GM19467 (cell line): Measurements from ENCODE around the gene RANGRF.

Experiments
- ATAC-seq: cut with Tn5 transposase; IDR thresholded peaks from one replicate; pipeline ENCODE4 v1.9.1; 2021; ENCODE audit warnings: mild to moderate bottlenecking, moderate library complexity; ENCODE audit not compliant: unreplicated experiment

RANGRF gene

DNA sequence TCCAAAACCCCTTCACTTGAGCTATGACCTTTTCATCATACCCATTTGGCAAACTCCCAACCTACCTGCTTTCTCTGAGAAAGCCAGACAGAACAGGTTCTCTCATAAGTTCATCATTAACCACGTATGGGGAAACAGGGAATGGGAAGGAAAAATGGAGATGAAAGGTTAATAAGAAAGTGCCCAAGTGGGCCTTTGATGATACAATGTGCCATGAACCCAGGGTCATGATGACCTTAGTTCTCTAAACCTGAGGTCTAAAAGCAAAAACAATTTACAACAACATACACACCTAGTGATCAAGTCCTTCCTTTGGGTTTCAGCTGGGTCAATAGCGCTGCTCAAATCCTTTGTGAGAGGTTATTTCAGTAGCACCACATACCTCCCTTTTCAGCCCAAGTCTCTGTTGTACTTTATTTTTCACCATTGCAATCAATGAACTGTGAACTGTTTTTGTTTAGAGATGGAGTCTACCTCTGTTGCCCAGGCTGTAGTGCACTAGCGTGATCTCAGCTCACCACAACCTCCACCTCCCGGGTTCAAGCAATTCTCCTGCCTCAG, 14.5 kb upstream of the RANGRF start:
- no peak for ATAC-seq

GRCh38 chr17:8274816-8275215, 13.7 kb upstream of the RANGRF start:
- ATAC-seq, result no peak

DNA sequence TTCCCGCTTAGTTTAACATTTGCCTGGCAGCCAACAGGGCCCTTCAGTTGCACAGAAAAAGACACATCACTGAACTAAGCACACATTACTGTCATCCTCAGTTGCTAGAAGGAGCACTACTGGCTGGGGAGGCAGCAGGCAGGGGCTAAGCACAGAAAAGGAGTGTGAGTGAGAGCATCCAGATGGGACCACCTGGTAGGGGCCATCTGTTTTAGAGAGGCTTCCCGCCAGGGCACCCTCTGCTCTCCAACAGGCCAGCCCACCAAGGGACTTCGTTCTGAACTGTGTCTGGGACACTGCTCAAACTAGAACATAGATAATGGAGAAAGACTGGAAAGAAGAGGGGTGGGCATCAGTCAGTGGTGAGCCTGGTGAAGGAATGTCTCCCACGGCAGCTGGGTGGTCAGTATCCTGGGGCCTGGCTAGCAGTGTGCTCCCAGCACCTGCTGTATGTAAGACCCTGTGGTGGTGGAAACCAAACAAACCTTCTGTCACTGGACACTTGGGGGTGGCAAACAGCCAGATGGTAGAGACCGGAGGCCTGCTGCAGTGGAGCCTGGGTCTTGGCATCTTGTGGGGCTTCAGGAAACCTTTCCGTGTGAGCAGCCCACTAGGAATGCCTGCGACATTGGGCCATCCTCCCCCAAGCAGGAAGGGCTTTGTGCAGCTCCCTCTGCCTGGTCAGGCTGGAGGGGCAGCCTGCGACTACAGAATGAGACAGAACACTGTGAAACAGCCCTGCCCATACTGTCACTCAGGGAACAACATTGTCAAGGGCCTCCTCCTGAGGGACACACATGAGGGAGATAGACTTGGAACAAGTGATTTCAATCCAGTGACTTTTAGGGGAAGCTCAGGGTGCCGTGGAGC, 12.8 kb upstream of the RANGRF start:
- no peak for ATAC-seq

- no peak for ATAC-seq
Measured at GRCh38 chr17:8277317-8277716, 11.2 kb upstream of the RANGRF start.

GRCh38 chr17:8282345-8282744, 6.1 kb upstream of the RANGRF start:
- no peak for ATAC-seq

- ATAC-seq, result no peak
Measured at GRCh38 chr17:8283356-8283755, 5.1 kb upstream of the RANGRF start.

- no peak for ATAC-seq
Measured at GRCh38 chr17:8284126-8284525, 4.3 kb upstream of the RANGRF start.

DNA sequence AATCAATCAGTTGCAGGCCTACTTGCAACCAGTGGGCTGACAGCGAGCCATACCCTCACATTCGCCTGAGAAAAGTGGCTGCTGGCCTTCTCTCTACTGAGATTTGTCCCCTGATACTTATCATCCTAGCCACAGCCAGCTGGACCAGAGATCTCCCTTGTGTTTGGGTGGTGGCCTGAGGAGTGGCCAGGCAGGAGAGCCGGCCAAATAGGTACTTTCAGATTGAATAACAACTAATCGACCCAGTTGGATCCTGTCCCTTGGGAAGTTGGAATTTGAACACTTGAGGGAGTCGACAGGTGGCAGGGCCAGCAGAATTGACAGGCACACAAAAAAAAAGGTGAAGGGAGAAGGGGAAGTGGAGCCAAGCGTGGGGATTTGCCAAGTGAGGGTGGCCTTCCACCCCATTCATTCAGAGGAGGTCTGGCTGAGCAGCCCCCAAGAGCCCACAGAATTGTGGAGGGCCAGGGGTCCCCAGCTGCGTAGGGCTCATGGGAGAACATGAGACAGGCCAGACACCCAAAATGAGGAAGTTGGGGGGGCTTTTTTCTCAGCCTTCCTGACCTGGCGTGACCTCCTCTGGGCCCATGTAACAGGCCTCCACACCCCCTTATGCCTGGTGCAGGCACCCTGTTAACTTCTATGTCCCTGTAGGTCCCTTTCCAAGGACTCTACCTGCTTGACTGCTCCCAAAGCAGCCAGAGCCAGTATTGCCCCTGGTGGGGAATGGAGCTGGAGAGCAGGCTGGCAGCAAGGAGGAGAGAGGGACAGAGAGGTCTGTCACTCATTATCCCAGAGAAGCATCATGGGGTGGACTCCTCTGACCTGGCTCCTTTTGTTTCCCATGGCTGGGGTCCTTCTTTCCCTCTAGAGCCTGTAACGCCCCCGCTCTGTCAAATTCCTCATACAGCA, 2.9 kb upstream of the RANGRF start:
- ATAC-seq, result no peak

- ATAC-seq, result no peak
Measured at GRCh38 chr17:8287651-8288335, 677 bp upstream of the RANGRF start.

DNA sequence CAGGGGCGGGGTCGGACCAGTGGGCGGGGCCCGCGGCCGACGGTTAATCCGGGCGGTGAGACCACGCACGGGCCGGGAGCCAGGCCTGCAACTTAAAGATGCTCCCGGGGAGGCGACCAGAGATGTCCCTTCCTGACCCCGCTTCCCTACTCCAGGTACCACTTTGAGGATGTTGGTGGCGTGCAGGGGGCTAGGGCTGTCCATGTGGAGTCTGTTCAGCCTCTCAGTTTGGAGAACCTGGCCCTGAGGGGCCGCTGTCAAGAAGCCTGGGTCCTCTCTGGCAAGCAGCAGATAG, 580 bp downstream of the RANGRF start:
- ATAC-seq, result no peak

DNA sequence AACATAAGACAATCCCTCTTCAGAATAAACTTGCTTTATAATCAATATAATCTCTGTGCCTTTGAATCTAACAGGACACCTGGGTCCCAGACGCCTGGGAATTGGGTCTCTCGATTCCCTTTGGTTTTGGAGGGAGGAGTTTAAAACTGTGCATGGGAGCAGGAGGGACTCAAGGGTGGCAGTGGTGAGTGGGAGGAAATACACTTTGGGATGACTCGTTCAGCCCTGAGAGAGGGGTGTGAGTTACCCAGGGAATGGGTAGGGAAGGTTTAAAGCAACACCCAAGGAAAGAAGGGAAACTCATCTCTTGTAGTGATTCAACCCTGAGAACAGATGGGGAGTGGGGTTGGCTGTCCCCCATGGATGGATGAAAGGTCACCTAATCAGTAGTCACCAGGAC, 1.6 kb downstream of the RANGRF start:
- no peak for ATAC-seq

DNA sequence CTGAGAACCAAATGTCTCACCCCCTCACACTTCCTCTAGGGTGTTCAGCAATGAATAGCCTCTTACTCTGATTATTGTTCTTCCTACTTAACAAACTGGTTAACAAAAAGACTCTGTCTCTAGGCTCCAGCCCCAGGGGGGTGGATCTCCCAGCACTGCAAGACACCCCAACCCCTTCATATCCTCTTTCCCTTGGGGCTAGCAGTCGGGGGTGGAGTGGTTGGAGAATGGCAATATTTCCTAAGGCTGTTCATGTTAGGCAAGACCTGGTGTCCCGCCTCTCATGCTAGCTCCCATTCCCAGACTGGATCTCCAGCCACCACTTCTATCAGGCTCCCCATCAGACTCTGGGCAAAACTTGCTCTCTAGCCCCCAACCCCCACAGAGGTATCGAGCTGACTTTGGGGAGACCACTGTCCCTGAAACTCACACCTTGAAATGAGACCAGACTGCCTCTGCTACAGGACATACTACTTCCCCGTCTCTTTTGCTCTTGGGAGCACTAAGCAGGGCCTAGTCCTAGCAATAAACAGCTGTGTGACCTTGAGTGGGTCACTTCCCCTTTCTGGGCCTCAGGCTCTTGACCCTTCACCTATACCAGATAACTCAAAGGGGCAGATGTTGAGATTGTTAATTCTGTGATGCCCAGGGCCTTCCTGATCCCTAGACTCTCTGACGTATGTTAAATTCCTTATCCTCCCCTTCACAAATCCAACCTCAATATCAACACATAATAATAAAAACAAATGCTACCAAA, 4.3 kb downstream of the RANGRF start:
- no peak for ATAC-seq

DNA sequence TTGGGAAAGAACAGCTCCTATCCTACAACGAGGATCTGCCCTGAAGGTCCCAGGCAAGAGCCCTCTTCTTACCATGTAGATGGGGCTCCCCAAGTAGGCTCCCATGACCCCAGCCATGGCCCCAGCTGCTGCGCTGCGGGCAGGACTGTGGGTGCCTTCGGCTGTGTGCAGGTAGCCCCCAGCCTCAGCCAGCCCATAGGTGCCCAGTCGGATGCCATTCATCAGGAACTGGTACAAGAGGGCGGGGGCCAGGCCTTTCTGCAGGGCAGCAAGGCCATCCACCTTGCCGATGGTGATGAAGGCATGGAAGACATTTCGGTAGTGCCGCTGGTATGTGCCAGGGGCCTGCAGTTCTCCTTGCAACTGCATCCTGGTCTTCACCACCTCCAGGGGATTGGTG, 5.9 kb downstream of the RANGRF start:
- ATAC-seq, result no peak

GRCh38 chr17:8294814-8295316, 6.4 kb downstream of the RANGRF start:
- ATAC-seq, result no peak

GRCh38 chr17:8300226-8300625, 11.8 kb downstream of the RANGRF start:
- ATAC-seq, result no peak

DNA sequence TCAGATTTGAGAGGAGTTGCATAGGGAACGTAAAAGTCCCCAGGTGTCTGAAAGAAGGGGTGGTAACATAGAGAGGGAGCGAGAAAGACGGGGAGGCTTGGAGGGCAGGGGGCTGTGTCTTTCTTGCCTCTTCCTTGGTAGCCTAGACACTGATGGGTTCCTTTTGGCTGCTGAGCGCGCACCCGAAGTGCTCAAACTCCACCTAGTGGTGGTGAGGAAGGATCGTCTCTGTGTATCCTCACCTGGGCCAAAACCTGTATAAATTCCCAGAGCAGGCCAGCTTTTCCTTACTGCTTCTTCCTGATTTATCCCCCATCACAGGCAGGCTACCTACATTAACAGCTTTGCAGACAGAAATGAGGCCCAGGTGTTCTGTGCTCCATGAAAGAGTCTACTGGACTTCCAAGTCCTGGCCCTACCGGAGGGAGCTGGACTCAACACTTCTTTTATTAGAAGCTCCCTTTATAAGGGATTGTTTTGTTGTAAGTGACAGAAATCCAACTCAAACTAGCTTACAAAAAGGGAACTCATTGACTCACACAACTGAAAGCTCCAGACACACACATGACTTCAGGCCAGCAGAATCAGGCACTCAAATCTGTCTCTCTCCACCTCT, 12.3 kb downstream of the RANGRF start:
- ATAC-seq, result no peak

- no peak for ATAC-seq
Measured at GRCh38 chr17:8310601-8311123, 22.2 kb downstream of the RANGRF start.

GRCh38 chr17:8311131-8311790, 22.8 kb downstream of the RANGRF start:
- no peak for ATAC-seq

- no peak for ATAC-seq
Measured at GRCh38 chr17:8312251-8312650, 23.8 kb downstream of the RANGRF start.
